Pulmonary artery endothelial cell (primary cell): ENCODE measurements around the gene PNMA8C. TPM values are rescaled to one million over a fixed set of nuclear protein-coding genes. Genes with fewer than 3 reads are reported as not detected.
"Not testable (repeated sequence)": the region's sequence is repeated elsewhere in the genome, so short reads cannot be mapped to it uniquely, and the experiment has no call there.

ENCODE experiments used
- DNase-seq: peaks from one replicate; pipeline ENCODE4 v3.0.0-alpha.2; 2011; ENCODE audit warnings: low read depth, low spot score
- total RNA-seq: library from RNA; depleted of rRNA; stranded (reverse); fragments of >200 nt; gene quantifications from 2 replicates; pipeline ENCODE4 v1.2.3, GENCODE V29; 2014

The PNMA8C gene
- total RNA-seq, 1 donor from 2014 or later = under 0.01 TPM

- DNase-seq = no peak
Observed at GRCh38 chr19:46390121-46390858, 38.4 kb downstream of the PNMA8C start.

- no peak for DNase-seq
Observed at GRCh38 chr19:46388311-46389095, 40.2 kb downstream of the PNMA8C start.

- no peak for DNase-seq
Observed at GRCh38 chr19:46387713-46388130, 41.0 kb downstream of the PNMA8C start.

GRCh38 chr19:46386996-46387712 is 41.6 kb downstream of the PNMA8C start:
- DNase-seq = no peak

GRCh38 chr19:46386151-46386550 is 42.6 kb downstream of the PNMA8C start:
- no peak for DNase-seq

- no peak for DNase-seq
Observed at GRCh38 chr19:46385636-46386035, 43.1 kb downstream of the PNMA8C start.

GRCh38 chr19:46384396-46384795 is 44.3 kb downstream of the PNMA8C start:
- DNase-seq = no peak

- no peak for DNase-seq
Observed at GRCh38 chr19:46383846-46384245, 44.9 kb downstream of the PNMA8C start.

- DNase-seq = no peak
Observed at GRCh38 chr19:46383171-46383815, 45.4 kb downstream of the PNMA8C start.

GRCh38 chr19:46381756-46382345 is 46.9 kb downstream of the PNMA8C start:
- DNase-seq = no peak

GRCh38 chr19:46381346-46381745 is 47.4 kb downstream of the PNMA8C start:
- DNase-seq = no peak

GRCh38 chr19:46380690-46381089 is 48.0 kb downstream of the PNMA8C start:
- DNase-seq = no peak

- DNase-seq = no peak
Observed at GRCh38 chr19:46378268-46378667, 50.5 kb downstream of the PNMA8C start.

- DNase-seq = no peak
Observed at GRCh38 chr19:46376241-46377153, 52.2 kb downstream of the PNMA8C start.

GRCh38 chr19:46375476-46376067 is 53.2 kb downstream of the PNMA8C start:
- not testable (repeated sequence) for DNase-seq

Other genes starting within 250 kb of the PNMA8C start
- not detected in 2 replicates for gene IGFL1, start 199.2 kb downstream of the PNMA8C start, total RNA-seq
- 4.6 and 5.3 TPM in 2 replicates for gene HIF3A, start 131.9 kb downstream of the PNMA8C start, total RNA-seq
- gene PPP5C, start 81.8 kb downstream of the PNMA8C start, total RNA-seq = 88.4 and 102 TPM in 2 replicates
- 0.07 and 0.25 TPM in 2 replicates for gene CCDC8, start 15.4 kb downstream of the PNMA8C start, total RNA-seq
- 0.20 and 1.7 TPM in 2 replicates for gene PNMA8A, start 42.6 kb upstream of the PNMA8C start, total RNA-seq
- 0.07 and 0.11 TPM in 2 replicates for gene PNMA8B, start 66.9 kb upstream of the PNMA8C start, total RNA-seq
- gene CALM3, start 172.4 kb upstream of the PNMA8C start, total RNA-seq = 175 and 224 TPM in 2 replicates
- gene PTGIR, start 196.2 kb upstream of the PNMA8C start, total RNA-seq = 7.9 and 8.5 TPM in 2 replicates
- not detected in 2 replicates for gene GNG8, start 207.3 kb upstream of the PNMA8C start, total RNA-seq
- gene DACT3, start 232.2 kb upstream of the PNMA8C start, total RNA-seq = 0.66 and 1.3 TPM in 2 replicates